ENCODE results near the gene OSBPL3.

OSBPL3 gene

DNA sequence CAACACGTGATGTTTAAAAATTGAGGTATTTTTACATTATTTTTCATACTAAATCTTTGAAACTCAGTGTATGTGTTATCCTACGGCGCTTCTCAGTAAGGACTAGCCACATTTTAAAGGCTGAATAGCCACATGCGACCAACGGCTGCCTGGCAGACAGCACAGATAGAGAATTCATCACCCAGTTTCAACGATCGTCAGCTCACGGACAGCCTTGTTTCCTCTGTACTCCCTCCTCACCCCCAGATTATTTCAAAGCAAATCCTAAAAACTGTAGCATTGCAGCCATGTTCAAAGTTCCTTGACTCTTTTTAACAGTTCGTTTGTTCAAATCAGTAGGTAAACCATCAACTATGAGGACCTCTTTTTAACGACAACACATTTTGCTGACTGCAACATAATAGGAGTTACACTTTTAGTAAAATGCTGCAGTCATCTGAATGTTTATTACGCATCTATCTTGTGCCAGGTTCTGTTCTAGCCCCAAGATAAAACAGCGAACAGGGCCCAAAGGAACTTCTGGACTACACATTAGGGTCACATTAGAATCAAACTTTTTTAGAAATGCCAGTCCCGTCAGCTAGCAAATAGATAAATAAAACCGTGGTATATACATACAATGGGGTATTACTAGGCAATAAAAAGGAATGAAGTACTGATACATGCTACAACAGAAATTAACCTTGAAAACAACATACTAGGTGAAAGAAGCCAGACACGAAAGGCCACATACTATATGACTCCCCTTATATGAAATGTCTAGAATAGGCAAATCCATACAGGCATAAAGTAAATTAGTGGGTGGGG lies 5.7 kb downstream of the OSBPL3 start:
- Histone ChIP-seq H3K9me3 (ENCODE audit: low read depth, low read length) (no peaks in the 10 kb centered on the region), H3K4me3 (no peak overlapping the region), H3K36me3 (ENCODE audit: insufficient read depth, low read length) (no peaks in the 10 kb centered on the region), H3K9ac (ENCODE audit: insufficient read length) (no peak overlapping the region), H3K27ac (no peak overlapping the region)
- TF ChIP-seq FOXP2 (optimal IDR thresholded peaks at IDR 0.05; ENCODE audit: control extremely low read depth, extremely low read length, insufficient read depth) = no peak
- TF ChIP-seq POLR2AphosphoS5 (IDR thresholded peaks at IDR 0.05; ENCODE audit: borderline replicate concordance, low read depth, low read length) = no peak
- no peak for TF ChIP-seq EZH2 (IDR thresholded peaks at IDR 0.05)
- DNase-seq (ENCODE audit: low read depth, low spot score) = no peak

DNA sequence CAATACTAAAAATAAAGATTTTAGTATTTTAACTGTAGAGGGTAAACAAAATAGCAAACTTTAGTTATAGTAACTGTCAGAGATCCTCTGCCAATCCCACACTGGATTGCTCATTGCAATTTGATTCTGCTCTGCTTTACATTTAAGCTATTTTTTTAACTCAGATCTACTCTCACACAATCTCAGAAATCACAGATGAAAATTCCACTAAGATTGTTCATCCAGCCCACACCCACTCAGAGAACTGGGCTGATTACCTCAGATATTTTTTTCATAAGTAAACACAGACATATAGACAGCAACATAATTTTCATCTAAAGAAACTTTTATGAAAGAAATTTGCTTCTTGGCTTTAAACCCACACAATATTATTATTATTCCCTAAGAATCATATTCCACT lies 7.0 kb downstream of the OSBPL3 start:
- H3K36me3 ChIP-seq (ENCODE audit: insufficient read depth, low read length) = no peaks in the 10 kb centered on the region
- DNase-seq (ENCODE audit: low read depth, low spot score) = no peak
- no peak for TF ChIP-seq FOXP2 (optimal IDR thresholded peaks at IDR 0.05; ENCODE audit: control extremely low read depth, extremely low read length, insufficient read depth)
- no peak overlapping the region for H3K4me3 ChIP-seq
- no peaks in the 10 kb centered on the region for H3K9me3 ChIP-seq (ENCODE audit: low read depth, low read length)
- H3K9ac ChIP-seq (ENCODE audit: insufficient read length) = no peak overlapping the region
- H3K27ac ChIP-seq = no peak overlapping the region

GRCh38 chr7:24972166-24972477 lies 7.9 kb downstream of the OSBPL3 start:
- H3K9ac ChIP-seq (ENCODE audit: insufficient read length) = no peak overlapping the region
- H3K36me3 ChIP-seq (ENCODE audit: insufficient read depth, low read length) = no peaks in the 10 kb centered on the region
- DNase-seq (ENCODE audit: low read depth, low spot score) = no peak
- no peak overlapping the region for H3K27ac ChIP-seq
- no peaks in the 10 kb centered on the region for H3K9me3 ChIP-seq (ENCODE audit: low read depth, low read length)
- H3K4me3 ChIP-seq = no peak overlapping the region
- TF ChIP-seq EZH2 (IDR thresholded peaks at IDR 0.05) = no peak
- TF ChIP-seq POLR2AphosphoS5 (IDR thresholded peaks at IDR 0.05; ENCODE audit: borderline replicate concordance, low read depth, low read length) = no peak
- TF ChIP-seq FOXP2 (optimal IDR thresholded peaks at IDR 0.05; ENCODE audit: control extremely low read depth, extremely low read length, insufficient read depth) = no peak

DNA sequence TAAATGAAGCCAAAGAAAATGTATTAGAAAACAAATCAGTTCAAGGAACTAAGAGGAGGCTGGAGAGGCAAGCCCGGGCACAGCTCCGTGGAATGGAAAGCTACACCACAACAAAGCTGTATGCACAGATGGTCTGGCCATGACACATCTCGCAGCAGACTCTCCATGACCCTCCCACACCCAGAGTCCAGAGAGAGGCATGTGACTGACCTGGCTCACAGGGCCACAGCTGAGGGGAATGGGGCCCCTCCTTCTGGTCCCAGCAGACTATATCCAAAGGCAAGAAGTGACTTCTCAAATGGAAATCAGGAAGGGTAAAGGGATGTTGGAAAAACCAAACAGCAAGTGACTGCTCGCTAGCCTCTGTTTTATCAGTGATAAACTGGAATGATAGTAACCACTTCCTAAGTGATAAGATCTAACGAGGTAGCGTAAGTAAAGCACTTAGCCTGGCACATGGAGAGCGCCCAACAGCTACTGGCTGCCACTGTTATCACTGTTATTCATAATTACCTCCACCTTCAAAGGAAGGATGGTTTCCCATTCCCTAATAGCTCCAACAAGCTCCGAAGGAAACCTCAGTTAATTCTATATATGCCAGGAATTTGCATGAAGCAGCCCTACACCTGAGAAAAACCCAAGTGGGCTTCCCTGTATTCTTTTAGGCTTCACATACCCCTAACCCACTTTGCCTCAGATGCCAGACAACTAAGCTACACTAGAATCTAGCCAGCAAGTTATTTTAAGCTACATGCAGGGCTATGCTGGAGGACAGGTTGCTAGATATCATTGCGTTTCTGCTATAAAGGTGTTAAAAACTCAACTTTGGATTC lies 8.4 kb downstream of the OSBPL3 start:
- no peaks in the 10 kb centered on the region for H3K9me3 ChIP-seq (ENCODE audit: low read depth, low read length)
- DNase-seq (ENCODE audit: low read depth, low spot score) = no peak
- no peak overlapping the region for H3K9ac ChIP-seq (ENCODE audit: insufficient read length)
- H3K4me3 ChIP-seq = no peak overlapping the region
- no peaks in the 10 kb centered on the region for H3K36me3 ChIP-seq (ENCODE audit: insufficient read depth, low read length)
- H3K27ac ChIP-seq = no peak overlapping the region
- TF ChIP-seq FOXP2 (optimal IDR thresholded peaks at IDR 0.05; ENCODE audit: control extremely low read depth, extremely low read length, insufficient read depth) = no peak
- TF ChIP-seq EZH2 (IDR thresholded peaks at IDR 0.05) = no peak
- TF ChIP-seq POLR2AphosphoS5 (IDR thresholded peaks at IDR 0.05; ENCODE audit: borderline replicate concordance, low read depth, low read length) = no peak

GRCh38 chr7:24970676-24971075 lies 9.3 kb downstream of the OSBPL3 start:
- Histone ChIP-seq H3K9me3 (ENCODE audit: low read depth, low read length) (no peaks in the 10 kb centered on the region), H3K9ac (ENCODE audit: insufficient read length) (no peak overlapping the region), H3K4me3 (no peak overlapping the region), H3K36me3 (ENCODE audit: insufficient read depth, low read length) (no peaks in the 10 kb centered on the region), H3K27ac (no peak overlapping the region)
- no peak for TF ChIP-seq FOXP2 (optimal IDR thresholded peaks at IDR 0.05; ENCODE audit: control extremely low read depth, extremely low read length, insufficient read depth)
- TF ChIP-seq EZH2 (IDR thresholded peaks at IDR 0.05) = no peak
- TF ChIP-seq POLR2AphosphoS5 (IDR thresholded peaks at IDR 0.05; ENCODE audit: borderline replicate concordance, low read depth, low read length) = no peak
- no peak for DNase-seq (ENCODE audit: low read depth, low spot score)

- H3K4me3 ChIP-seq = no peak overlapping the region
- no peaks in the 10 kb centered on the region for H3K36me3 ChIP-seq (ENCODE audit: insufficient read depth, low read length)
- H3K9ac ChIP-seq (ENCODE audit: insufficient read length) = no peak overlapping the region
- DNase-seq (ENCODE audit: low read depth, low spot score) = no peak
- no peak overlapping the region for H3K27ac ChIP-seq
- TF ChIP-seq POLR2AphosphoS5 (IDR thresholded peaks at IDR 0.05; ENCODE audit: borderline replicate concordance, low read depth, low read length) (no peak), EZH2 (IDR thresholded peaks at IDR 0.05) (no peak), FOXP2 (optimal IDR thresholded peaks at IDR 0.05; ENCODE audit: control extremely low read depth, extremely low read length, insufficient read depth) (no peak)
- no peaks in the 10 kb centered on the region for H3K9me3 ChIP-seq (ENCODE audit: low read depth, low read length)
Measured at GRCh38 chr7:24968165-24968564, 11.8 kb downstream of the OSBPL3 start.

DNA sequence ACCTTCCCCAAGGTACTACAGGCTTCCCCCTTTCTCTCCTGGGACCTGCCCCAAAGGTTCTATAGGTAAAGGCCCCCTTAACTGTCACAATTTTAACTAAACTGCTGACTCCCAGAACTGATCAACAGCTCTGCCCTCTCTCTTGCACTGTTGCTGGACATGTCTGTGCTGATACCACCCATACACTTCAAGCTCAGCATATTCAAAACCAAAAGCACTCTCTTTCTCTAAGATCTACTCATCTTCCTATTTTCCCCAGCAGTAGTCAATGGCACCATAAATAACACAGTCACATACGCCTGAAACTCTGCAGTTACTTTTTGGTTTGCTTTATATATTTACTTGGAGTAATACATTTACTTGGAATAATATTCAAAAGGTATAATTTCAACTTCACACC lies 12.3 kb downstream of the OSBPL3 start:
- Histone ChIP-seq H3K9ac (ENCODE audit: insufficient read length) (no peak overlapping the region), H3K27ac (no peak overlapping the region), H3K4me3 (no peak overlapping the region), H3K9me3 (ENCODE audit: low read depth, low read length) (no peaks in the 10 kb centered on the region), H3K36me3 (ENCODE audit: insufficient read depth, low read length) (no peaks in the 10 kb centered on the region)
- no peak for DNase-seq (ENCODE audit: low read depth, low spot score)
- TF ChIP-seq POLR2AphosphoS5 (IDR thresholded peaks at IDR 0.05; ENCODE audit: borderline replicate concordance, low read depth, low read length) (no peak), FOXP2 (optimal IDR thresholded peaks at IDR 0.05; ENCODE audit: control extremely low read depth, extremely low read length, insufficient read depth) (no peak), EZH2 (IDR thresholded peaks at IDR 0.05) (no peak)

- H3K9ac ChIP-seq (ENCODE audit: insufficient read length) = no peak overlapping the region
- no peaks in the 10 kb centered on the region for H3K36me3 ChIP-seq (ENCODE audit: insufficient read depth, low read length)
- DNase-seq (ENCODE audit: low read depth, low spot score) = no peak
- H3K9me3 ChIP-seq (ENCODE audit: low read depth, low read length) = no peaks in the 10 kb centered on the region
- no peak for TF ChIP-seq FOXP2 (optimal IDR thresholded peaks at IDR 0.05; ENCODE audit: control extremely low read depth, extremely low read length, insufficient read depth)
- TF ChIP-seq POLR2AphosphoS5 (IDR thresholded peaks at IDR 0.05; ENCODE audit: borderline replicate concordance, low read depth, low read length) = no peak
- TF ChIP-seq EZH2 (IDR thresholded peaks at IDR 0.05) = no peak
- H3K27ac ChIP-seq = no peak overlapping the region
- H3K4me3 ChIP-seq = no peak overlapping the region
Measured at GRCh38 chr7:24966802-24967201, 13.2 kb downstream of the OSBPL3 start.
